DMS53 treated with DMSO at 0.1 percent for 48 hours (cell line): Measurements from ENCODE around the gene UBALD1.
"Not testable (repeated sequence)": the region's sequence is repeated elsewhere in the genome, so short reads cannot be mapped to it uniquely, and the experiment has no call there.

Experiments
- DNase-seq: peaks from one replicate; lab custom pipeline; 2025; ENCODE audit not compliant: unreplicated experiment; lab: John Stamatoyannopoulos, UW

UBALD1 gene

DNA sequence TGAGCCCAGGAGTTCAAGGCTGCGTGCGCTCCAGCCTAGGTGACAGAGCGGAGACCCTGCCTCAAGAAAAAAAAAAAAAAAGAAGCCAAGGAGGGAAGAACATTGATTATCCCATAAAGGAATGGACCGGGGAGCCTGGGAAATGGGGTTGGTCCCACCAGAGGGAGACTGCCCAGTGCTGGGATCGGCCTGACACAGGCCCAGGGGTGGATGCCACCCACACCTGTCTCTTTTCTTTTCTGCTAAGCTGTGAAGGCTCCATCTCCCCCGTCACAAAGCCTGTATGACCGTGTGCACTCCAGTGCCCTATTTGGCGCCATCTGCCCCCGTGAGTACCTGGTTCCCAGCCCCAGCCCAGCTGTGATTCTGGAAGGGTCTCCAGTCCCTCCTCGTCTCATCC lies 15.7 kb downstream of the UBALD1 start:
- DNase-seq = no peak

DNA sequence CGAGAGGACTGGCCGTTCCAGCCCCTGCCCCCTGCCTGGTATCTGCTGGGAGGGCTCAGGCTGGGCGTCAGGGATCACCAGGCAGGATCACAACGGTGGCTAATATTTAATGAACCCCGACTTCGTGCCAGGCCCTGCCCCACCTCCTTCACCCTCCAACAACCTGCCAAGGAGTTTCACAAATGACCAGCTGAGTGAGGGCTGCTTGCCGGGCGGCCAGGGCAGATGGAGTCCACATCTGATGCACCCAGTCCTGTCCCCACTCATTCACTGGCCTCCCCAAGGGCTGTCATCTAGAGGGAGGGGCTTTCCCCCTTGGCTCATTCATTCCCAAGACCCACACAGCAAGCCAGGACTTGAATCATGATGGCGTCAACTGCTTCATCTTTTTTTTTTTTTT lies 17.5 kb downstream of the UBALD1 start:
- DNase-seq = no peak

DNA sequence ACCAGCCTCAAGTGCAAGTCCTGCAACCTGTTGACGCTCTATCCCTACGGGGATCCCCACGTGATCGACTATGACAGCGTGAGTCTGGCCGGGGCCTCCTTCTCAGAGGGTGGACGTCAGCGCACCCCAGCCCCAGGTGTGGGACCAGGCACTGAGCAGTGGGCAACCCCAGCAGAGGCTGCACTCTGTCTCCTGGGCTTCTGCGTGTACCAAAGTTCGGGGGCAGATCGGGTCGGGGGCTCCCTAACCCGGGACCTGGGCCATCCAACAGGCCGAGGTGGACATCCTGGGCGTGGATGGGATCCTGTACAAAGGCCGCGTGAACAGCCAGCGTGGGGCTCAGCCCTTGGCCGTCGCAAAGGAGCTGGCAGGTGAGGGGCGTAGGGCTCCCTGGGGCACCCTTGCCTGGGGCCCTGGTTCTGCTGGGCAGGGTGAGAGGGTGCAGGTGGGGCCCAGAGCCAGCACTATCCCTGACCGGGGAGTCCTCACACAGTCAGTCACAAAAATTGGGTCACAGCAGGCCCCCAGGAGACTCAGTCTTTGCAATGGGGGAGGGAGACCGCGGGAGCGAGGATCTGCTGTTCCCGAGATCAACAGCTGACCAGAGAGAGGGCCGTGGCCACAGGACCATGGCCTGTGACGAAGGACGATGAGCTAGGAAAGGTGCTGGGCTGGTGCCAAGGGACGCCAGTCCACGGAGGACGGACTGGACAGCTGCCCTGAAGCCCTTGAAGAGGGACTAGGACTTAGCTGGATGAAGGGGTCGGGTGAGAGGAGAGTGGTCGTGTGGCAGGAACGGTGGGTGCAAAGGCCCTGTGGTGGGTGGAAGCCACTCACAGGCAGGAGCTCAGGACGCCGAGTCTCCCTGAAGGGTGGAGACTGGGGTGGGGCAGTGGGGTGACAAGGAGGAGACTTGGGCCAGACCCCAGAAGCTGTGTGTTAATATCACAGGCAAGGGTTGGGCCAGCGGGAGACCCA lies 20.0 kb downstream of the UBALD1 start:
- DNase-seq = no peak

DNA sequence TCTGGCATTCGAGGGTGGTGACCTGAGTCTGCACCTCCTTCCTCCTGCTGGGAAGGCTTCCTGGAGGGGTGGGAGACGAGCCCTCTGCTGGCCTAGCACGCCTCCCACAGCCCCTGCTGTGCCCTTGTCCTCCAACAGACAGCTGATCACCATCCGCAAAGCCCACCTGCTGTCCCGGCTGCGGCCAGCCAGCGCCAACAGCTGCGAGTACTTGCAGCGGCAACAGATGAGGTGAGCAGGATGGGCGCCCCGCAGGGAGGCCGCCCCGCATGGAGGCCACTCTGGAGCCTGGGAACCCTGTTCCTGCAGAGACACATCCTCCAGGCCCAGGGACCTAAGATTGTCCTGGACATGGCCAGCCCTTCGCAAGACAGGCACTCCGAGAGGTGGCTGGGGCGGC lies 21.6 kb downstream of the UBALD1 start:
- DNase-seq = no peak

DNA sequence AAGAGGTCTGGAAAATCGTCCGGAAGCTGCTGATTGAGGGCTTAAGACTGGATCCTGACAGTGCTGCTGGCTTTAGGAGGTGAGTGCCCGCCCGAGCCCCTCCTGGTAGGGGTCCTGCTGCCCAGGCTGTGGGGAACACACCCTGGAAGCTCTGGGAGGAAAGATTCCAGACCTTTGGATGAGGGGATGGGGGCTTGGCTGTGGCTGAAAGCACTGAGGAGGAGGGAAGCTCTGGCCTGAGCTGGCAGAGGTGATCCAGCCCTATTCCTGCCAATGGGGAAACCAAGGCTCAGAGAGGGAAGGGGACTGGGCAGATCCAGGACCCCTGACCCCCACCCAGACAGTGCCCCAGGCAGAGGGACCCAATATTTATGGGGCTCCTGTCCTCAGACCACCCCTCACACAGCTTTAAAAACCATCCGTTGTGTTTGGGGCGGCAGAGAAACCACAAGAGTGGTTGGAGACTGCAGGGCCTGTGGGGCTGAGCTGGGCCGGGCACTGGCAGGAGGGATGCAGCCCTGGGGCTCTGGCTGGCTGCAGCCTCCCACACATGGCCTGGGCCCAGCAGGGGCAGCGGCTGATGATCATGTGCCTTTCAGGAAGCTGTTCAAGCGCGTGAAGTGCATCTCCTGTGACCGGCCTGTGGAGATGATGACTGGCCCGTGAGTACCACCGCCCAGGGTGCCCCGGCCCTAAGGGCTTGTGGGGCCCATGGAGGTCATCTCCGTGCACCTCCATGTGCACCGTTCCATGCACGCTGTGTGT lies 22.8 kb downstream of the UBALD1 start:
- DNase-seq = no peak

DNA sequence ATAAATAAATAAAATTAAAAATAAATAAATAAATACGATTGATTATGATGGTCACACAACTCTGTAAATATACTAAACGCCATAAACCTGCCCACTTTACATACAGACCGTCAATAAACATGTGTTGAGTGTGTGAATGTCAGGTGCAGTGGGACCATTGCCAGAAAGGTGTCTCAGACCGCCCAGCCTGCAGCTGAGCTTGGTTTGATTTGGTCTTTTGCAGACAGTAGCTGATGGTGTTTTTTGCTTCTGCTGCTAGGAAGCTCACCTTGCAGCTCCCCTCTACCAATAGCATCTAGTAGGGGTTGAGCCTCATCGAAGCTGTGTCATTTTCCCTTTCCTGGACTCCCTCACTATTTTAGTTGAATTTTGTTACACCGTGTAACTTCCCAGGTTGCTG lies 23.5 kb downstream of the UBALD1 start:
- no peak for DNase-seq

DNA sequence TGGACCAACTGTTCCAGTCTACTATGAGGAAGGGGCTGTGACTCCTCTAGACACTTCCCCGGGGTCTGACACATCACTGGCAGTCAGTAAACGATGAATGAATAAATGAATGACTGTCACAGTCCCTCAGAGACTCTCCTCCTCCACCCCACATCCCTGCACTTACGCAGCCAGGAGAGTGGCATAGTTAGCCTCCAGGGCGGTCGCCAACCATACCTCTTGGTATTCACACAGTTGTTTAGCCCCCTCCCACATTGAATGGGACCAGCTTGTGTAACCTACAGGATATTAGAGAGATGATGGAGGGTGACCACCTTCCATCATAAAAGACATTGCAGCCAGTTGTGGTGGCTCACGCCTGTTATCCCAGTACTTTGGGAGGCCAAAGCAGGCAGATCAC lies 25.7 kb downstream of the UBALD1 start:
- no peak for DNase-seq

DNA sequence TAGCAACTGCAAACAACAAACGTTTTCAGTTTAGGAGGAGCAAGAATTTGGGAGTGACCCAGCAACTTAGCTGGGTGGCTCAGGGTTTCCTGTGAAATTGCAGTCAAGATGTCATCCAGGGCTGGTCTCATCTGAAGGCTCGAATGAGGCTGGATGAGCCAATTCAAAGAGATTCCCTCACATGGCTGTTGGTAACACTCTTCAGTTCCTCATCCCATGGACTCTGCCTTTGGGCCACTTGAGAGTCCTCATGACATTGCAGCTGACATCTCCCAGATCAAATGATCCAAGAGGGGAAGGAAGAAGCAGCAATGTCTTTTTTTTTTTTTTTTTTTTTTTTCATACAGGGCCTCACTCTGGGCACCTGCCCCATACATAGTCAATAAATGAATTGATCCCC lies 26.3 kb downstream of the UBALD1 start:
- no peak for DNase-seq

DNA sequence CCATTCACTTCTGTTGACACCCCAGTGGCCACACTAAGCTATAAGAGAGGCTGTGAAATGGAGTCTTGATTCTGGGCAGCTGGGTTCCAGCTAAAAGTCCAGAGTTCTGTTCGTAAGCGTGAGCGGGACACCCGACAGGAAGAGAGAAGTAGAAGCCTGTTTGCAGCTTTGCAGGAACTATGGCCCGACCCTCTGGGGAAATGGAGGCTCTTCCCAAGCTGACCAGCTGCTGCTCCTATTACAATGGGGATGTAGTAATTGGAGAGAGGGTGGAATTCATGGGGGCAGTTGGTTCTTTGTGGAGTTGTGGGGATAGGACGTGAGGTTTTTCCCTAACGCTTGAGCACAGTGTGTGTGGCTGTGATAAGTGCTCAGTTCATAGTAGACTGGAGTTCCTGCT lies 28.4 kb downstream of the UBALD1 start:
- DNase-seq = no peak

DNA sequence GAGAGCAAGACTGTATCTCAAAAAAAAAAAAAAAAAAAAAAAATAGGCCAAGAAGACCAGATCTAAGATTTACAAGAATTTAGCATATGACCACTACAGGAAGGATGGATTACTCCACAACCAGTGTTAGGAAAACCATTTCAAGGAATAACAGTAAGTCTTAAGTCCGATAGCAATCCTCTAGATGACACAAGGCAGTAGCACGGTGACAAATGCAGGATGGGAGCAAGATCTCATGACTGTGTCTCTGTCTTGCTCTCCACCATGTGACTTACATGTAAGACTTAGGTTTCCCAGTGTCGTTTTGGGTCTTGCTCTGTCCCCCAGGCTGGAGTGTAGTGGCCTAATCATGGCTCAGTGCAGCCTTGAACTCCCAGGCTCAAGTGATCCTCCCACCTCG lies 30.8 kb downstream of the UBALD1 start:
- DNase-seq = no peak

DNA sequence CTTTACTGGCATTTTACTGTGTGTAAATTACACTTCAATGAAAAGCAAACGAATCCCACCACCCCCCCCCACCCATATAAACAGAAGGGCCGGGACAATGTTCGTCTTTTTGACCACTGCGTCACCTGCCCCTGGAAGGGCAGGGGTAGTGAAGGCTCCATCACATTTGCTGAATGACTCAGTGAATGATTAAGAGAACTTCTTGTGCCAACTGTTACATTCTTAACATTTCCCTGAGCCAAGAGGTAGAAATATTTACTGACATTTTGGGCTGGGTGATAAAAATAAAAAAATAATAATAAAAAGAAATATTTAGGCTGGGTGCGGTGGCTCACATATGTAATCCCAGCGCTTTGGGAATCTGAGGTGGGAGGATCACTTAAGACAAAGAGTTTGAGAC lies 34.4 kb downstream of the UBALD1 start:
- no peak for DNase-seq

DNA sequence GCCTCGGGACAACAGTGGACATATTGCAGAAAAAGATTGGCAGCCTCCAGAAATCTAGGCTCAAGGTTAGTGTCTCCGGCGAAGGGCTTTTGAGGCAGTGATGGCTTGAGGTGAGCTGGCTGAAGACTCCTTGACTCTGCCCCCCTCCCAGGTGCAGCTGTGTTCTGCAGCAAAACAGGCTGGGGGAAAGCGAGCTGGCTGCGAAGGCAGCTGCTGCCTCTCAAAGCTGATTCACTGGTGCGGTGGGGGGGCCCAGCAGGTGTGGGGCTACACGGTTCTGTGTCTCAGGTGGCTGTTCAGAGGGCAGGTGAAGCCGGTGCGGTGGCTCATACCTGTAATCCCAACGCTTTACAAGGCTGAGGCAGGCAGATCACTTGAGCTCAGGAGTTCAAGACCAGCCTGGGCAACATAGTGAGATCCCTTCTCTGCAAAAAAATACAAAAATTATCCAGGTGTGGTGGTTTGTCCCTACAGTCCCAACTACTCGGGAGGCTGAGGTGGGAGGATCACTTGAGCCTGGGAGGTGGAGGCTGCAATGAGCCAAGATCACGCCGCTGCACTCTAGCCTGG lies 35.6 kb downstream of the UBALD1 start:
- DNase-seq = peak; percentile 70

DNA sequence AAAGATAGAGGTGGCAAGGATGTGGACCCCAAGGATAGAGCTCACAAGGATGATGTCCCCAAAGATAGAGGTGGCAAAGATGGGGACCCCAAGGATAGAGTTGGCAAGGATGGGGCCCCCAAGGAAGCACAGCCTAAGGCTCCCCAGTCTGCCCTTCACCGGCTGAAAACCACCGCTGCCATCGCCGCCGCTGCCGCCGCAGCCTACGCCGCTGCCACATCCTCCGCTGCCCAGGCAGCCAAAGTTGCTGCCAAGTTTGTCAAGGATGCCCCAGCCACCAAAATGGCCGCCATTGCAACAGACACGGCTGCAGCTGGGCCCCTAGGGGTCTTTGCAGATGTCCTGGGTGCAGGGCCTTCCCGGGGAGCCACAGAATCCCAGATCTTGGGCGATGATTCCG lies 38.7 kb downstream of the UBALD1 start:
- DNase-seq = no peak

DNA sequence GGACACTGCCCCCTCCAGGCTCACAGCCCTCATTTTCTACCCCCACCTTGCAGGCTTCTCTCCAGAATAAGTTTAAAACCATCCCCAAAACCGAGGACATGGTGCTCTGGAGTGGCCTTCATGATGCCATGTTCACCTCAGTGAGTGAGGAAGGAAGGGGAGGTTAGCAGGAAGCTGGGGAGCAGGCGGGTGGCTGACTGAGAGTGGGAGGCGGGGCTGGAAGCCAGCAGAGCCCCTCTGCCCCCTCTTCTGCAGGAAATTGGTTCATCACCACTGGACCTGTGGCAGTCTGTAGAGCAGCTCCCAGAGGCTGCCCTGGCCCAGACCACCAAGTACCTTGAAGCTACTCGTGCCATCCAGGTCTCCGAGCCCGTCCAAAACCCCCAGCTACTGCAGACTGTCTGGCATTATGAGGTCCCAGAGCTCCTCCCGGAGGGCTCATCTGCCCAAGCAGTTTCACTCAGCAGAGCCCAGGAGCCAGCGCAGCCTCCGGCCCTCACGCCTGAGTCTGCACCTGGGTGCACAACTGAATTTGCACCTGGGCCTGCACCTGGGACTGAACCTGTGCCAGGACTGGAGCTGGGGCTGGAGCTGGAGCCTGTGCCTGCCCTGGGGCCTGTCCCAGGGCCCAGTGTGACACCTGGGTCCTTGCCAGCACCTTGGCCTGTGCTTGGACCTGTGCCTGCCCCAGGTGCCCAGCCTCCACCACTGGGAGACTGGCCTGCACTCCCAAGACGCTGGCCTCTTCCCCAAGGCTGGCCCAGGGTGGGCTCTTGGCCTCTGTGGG lies 39.6 kb downstream of the UBALD1 start:
- no peak for DNase-seq

DNA sequence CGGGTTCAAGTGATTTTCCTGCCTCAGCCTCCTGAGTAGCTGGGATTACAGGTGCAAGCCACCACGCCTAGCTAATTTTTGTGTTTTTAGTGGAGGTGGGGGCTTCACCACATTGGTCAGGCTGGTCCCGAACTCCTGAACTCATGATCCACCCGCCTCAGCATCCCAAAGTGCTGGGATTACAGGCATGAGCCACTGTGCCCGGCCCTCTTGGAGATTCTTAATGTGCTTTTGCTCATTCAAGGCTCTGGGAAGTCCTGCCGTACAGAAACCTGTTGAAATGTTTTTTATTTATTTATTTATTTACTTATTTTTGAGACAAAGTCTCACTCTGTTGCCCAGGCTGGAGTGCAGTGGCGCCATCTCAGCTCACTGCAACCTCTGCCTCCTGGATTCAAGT lies 40.8 kb downstream of the UBALD1 start:
- not testable (repeated sequence) for DNase-seq

DNA sequence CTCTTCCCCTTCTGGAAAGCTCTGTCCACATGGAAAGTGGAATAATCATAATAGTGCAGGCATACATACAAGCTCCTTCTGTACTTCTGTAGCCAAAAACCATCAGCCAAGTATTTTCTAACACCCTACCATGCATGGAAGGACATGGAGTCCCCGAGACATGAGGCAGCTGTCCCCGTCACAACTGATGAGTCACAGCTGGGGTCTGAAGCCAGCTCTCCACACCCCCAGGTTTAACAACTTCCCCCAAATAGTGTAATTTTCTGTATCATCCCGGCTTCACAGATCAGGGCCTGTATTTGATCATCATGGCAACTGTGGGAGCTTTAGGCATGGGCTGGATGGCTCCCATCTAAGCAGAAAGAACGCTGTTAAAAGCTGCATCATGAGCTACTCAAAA lies 42.0 kb downstream of the UBALD1 start:
- DNase-seq = no peak

DNA sequence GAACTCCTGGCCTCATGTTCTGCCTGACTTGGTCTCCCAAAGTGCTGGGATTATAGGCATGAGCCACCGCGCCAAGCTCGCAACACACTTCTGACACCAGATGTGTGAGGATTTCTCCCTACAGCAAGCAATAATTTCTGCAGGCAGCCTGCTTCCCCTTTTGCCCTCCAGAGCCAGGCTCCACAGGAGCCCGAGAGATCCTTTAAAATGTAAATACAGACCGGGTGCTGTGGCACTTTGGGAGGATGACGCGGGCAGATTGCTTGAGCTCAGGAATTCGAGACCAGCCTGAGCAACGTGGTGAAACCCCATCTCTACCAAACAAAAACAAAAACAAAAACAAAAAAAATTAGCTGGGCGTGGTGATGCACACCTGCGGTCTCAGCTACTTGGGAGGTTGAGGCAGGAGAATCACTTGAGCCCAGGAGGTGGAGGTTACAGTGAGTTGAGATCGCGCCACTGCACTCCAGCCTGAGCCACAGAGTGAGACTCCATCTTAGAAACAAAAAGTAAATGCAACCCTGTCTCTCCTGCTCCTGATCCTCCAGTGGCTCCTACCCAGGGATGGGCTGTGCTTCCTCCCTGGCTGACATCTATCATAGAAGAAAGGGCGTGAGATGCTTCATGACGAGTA lies 43.9 kb downstream of the UBALD1 start:
- DNase-seq = no peak

DNA sequence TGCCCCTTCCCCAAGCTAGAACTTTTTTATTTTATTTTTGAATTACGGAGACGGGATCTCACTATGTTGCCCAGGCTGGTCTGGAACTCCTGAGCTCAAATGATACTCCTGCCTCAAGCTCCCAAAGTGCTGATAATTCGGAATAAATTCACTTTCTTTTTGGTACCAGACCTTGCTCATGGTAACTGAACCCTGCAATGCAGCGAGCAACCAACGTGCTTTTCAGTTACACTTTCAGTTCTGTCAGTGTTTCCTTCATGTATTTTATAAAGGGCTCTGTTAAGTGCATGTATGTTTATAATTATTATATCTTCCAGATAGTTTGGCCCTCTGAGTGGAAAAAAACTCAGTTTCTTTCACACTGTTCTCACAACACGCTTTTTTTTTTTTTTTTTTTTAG lies 44.6 kb downstream of the UBALD1 start:
- no peak for DNase-seq

DNA sequence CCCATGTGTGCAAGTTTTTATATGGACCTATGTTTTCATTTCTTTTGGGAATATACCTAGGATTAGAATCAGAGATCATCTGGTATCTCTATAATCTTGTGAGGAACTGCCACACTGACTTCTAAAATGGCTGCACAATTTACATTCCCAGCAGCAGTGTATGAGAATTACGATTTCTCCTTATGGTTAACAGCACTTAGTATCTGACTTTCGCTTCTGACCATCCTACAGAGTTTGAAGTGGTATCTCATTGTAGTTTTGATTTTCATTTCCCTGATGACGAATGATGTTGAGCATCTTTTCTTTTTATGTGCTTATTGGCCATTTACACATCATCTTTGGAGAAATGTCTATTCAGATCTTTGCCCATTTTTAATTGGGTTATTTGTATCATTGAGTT lies 48.5 kb downstream of the UBALD1 start:
- no peak for DNase-seq

DNA sequence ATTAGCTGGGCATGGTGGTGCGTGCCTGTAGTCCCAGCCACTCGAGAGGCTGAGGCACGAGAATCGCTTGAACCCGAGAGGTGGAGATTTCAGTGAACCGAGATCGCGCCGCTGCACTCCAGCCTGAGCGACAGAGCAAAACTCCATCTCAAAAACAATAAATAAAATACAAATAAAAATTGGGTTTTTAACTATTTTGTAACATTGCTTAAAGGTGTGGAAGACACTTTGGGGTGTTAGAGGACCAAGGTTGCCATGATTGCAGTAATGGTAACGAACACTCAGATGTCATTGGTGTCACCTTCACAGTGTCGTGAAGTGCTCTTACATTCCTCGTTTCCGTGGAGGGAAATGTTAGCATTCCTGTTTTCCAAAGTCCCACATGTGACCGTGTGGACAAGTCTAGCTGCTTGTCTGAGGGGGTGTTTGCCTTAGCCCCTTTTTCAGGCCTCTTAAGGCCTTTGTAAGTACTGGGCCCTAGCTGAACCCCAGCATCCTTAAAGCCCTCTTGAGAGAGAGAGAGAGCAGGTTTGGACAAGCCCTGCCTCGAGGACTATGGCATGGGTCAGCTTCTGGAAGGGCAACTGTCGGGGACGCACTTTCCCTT lies 49.9 kb downstream of the UBALD1 start:
- no peak for DNase-seq
